ENCODE results near the gene TJP1. TPM values are rescaled to one million over a fixed set of nuclear protein-coding genes. Genes with fewer than 3 reads are reported as not detected.
"Not testable (repeated sequence)": the region's sequence is repeated elsewhere in the genome, so short reads cannot be mapped to it uniquely, and the experiment has no call there.

Gene TJP1
- total RNA-seq, 1 experiment from 2014 or later, result 67.7 TPM

DNA sequence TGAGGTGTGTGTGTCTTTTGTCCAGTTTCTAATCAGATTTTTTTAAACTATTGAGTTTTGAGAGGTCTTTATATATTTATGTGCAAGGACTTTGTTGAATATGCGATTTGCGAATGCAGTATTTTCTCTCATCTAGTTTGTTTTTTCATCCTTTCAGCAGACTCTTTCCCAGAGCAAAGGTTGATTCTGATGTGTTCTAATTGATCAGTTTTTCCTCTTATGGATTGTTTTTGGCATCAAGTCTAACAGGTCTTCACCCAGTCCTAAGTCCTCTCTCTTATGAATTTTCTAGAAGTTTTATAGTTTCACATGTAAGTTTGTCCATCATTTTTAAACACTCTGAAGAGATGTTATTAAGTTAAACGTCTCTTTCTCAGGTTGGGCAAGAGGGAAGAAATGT, 17.8 kb upstream of the TJP1 start:
- no peak for DNase-seq (ENCODE audit: extremely low read depth, low read depth)

DNA sequence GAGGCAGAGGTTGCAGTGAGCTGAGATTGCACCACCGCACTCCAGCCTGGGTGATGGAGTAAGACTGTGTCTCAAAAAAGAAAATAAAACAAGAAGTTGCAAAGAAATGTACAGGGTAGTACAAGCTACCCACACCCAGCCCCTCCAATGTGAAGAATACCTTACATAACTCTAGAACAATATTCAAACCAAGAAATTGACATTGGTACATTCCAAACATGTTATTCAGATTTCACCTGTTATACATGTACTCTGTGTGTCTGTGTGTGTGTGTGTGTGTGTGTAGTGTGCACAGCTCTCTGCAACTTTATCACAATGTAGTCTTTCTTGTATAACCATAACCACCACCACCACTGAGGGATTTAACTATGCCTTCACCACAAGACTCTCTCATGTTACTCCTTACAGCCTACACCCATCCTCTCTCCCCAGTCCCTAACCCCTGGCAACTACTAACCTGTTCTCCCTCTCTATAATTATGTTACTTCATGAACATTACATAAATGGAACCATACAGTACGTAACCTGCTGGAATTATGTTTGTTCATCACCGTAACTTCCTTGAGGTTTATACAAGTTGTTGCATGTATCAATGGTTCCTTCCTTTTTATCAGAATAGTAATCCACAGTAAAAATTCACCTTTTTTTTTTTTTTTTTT, 16.2 kb upstream of the TJP1 start:
- no peak for DNase-seq (ENCODE audit: extremely low read depth, low read depth)

DNA sequence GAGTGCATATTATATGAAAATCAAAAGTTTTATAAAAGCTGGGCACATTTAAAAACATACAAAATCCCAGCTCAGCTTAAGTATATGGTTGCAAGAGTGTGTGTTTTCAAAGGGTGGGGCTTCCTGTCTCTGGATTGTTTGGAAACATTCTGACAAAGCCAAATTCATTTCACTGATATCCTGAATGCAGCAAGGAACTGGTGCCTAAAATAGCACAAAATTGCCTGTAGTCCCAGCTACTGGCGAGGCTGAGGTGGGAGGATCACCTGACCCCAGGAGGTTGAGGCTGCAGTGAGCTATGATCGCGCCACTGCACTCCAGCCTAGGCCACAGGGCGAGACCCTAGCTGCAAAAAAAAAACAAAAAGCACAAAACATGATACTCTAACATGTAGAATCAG, 13.0 kb upstream of the TJP1 start:
- peak; percentile 24 for DNase-seq (ENCODE audit: extremely low read depth, low read depth)

- no peak for DNase-seq (ENCODE audit: extremely low read depth, low read depth)
Measured at GRCh38 chr15:29832709-29833108, 10.4 kb upstream of the TJP1 start.

DNA sequence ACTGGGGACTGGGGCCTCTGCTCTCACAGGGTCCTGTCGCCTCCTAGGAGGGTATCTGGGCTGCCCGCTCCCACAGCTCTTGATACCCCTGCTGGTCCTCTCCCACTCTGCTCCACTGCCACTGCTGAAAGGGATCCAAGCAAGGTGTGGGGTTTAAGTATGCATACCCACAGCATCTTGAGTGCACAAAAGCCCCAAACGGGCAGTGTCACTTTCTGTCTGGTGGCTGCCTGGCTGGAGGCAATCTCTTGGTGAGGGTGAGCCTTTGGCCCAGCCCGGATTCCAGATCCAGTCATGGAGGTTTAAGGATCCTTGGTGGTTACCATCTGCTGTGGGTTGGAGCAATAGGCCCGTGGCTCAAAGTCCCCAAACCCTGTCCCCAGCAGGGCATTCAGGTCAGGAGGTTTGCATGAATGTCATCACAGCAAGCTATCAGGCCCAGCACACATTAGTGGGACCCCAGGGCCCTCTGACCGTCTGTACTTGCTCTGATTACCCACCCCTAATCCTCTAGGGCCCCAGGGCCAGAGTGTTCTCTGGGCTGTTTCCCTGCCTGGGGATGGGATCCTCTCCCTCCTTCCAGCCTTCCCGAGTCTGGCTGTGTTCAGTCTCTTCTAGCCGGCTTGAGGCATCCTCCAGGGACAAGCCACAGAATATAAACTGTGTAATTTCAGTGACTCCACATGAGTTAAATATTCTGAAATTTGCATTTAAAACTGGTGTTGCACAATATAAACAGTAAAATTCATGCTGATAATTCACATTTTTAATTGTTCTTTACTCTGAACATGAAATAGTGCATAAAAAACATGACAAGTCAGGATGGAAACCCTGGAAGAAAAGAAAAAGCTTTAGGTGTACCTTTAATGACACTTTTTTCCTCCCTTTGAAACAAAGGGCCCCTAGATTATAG, 4.9 kb upstream of the TJP1 start:
- no peak for DNase-seq (ENCODE audit: extremely low read depth, low read depth)

DNA sequence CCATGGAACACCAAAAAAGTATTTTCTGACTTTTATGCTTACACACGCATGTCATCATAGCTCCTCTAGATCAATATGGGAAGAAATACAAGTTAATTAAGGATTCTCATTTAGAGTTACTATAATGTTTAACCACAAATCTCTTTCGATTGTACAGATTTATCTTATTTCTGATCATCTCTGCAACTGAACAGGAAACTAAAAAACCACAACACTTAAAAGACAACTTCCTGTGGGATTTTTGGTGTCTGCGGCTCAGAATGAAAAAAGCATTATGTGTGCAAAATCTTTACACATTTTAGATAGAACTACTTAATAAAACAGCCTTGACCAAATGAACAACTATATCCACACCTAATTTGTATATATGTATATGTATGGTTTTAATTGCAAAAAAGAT, 3.0 kb upstream of the TJP1 start:
- DNase-seq (ENCODE audit: extremely low read depth, low read depth), result no peak

- peak; percentile 40 for DNase-seq (ENCODE audit: extremely low read depth, low read depth)
Measured at GRCh38 chr15:29822684-29823459, 604 bp upstream of the TJP1 start.

DNA sequence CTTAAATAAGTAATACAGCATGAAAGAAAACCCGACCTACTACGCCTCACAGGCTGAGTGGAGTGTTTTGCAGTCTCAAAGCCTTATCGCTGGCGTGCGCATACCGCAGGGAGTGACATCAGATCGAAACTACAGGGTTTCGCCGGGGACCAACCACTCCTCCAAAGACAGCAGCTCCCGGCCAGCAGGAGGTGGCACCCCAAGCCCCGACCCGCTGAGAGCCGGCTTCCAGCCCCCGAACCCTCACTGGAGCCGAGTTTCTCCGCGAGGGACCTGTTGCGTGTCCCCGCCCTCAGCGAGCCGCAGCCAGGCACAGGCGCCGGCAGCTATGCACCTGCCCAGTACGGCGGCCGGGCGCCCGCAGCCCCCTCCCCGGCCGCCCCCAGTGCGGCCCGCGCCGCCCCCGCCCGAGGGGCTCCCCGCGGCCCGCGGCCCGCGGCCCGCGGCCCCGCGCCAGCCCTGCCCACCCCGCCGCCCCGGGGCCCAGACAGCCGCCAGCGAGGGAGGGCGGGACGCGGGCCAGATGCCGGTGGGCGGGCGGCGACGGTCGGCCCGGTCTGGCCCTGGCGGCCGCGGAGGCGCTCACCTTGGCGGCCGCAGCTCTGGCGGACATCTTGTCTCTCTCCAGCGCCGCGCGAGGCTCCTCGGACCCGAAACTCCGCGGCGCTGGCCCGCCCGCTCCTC, 710 bp downstream of the TJP1 start:
- peak; percentile 72 for DNase-seq (ENCODE audit: extremely low read depth, low read depth)

GRCh38 chr15:29820394-29821154, 1.7 kb downstream of the TJP1 start:
- no peak for DNase-seq (ENCODE audit: extremely low read depth, low read depth)

GRCh38 chr15:29819979-29820378, 2.3 kb downstream of the TJP1 start:
- DNase-seq (ENCODE audit: extremely low read depth, low read depth), result no peak

- DNase-seq (ENCODE audit: extremely low read depth, low read depth), result no peak
Measured at GRCh38 chr15:29818141-29818540, 4.1 kb downstream of the TJP1 start.

DNA sequence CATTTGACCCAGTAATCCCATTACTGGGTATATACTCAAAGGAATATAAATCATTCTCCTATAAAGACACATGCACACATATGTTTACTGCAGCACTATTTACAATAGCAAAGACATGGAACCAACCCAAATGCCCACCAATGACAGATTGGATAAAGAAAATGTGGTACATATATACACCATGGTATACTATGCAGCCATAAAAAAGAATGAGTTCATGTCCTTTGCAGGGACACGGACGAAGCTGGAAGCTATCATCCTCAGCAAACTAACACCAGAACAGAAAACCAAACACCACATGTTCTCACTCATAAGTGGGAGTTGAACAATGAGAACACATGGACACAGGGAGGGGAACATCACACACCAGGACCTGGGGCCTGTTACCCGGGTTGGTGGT, 4.8 kb downstream of the TJP1 start:
- not testable (repeated sequence) for DNase-seq (ENCODE audit: extremely low read depth, low read depth)

DNA sequence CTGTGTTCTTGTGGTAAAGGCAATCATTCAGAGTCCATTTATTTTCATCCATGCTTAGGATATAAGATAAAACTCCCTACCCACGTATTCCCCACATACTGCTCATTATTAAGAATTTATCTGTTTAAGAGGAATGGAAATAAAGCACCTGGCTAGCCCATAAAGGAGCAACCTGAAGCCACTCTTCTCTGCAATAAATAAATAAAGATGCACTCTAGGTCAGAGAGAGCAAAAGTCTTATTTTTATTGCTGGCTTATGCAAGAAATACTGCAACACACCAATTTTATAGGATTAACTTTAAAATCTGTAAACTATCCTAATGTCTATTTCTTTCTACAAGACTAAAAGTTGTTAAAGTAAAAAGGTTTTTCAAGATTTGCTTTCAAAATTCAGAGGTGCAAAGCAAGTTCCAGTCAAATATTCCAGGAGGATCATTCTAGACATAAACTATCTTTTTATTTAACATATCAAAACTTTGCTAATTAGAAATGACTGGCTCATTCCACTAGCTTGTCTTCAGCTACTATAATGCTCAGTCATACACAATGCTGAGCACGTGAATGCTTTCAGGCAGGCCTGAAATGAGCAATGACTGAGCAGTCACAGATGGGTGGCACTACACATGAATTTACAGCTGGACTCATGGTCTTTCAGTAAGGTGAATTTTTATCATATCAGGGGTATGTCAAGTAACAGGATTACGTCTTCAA, 7.1 kb downstream of the TJP1 start:
- DNase-seq (ENCODE audit: extremely low read depth, low read depth), result peak; percentile 24

GRCh38 chr15:29813009-29813408, 9.3 kb downstream of the TJP1 start:
- DNase-seq (ENCODE audit: extremely low read depth, low read depth), result no peak

GRCh38 chr15:29812384-29812694, 9.9 kb downstream of the TJP1 start:
- DNase-seq (ENCODE audit: extremely low read depth, low read depth), result no peak

- DNase-seq (ENCODE audit: extremely low read depth, low read depth), result no peak
Measured at GRCh38 chr15:29811691-29812383, 10.4 kb downstream of the TJP1 start.

GRCh38 chr15:29805708-29806104, 16.6 kb downstream of the TJP1 start:
- no peak for DNase-seq (ENCODE audit: extremely low read depth, low read depth)

GRCh38 chr15:29805043-29805707, 17.1 kb downstream of the TJP1 start:
- DNase-seq (ENCODE audit: extremely low read depth, low read depth), result no peak
